Panc1 (cell line): ENCODE measurements around the gene CXCR1.

Source experiments
- SIN3A ChIP-seq: IDR thresholded peaks from 2 replicates; pipeline ENCODE4 v1.6.1; 2012; ENCODE audit warnings: low read depth, mild to moderate bottlenecking, low read length, moderate library complexity, borderline replicate concordance; ENCODE audit not compliant: insufficient read depth
- TF ChIP-seq, protein P1 (sequence below), 2 experiments: IDR thresholded peaks; 2 replicates each; pipeline ENCODE4 v1.6.1; 2011 to 2012; ENCODE audit warnings: low read depth in 2 of 2, control low read depth in 1 of 2, low read length in 1 of 2, mild to moderate bottlenecking in 1 of 2, moderate library complexity in 1 of 2; ENCODE audit not compliant: insufficient read depth in 1 of 2
- TF ChIP-seq, protein P2 (sequence below): fragments of 450-650 bp; IDR thresholded peaks from 2 replicates; pipeline ENCODE4 v1.5.1; 2017; ENCODE audit warnings: mild to moderate bottlenecking

DNA sequence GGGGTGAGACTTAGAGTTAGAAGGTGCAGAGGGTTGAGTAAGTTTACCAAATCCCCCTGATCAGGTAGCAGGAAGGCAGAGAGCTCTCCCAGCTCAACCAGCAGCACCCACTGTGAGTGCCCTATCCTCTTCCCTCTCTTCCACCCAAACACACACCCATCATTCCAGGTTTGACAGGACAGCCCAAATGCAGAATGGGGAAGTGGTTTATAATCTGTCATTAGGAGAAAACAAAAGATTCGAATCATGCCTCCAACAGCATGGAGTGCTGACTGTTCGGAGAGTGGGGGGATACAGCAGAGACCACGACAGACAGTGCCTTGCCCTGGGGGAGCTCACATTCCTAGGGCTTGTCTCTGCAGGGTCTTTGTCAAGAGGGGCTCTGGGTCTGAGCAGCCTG lies 29.2 kb downstream of the CXCR1 start:
- TF ChIP-seq, protein P1, sequence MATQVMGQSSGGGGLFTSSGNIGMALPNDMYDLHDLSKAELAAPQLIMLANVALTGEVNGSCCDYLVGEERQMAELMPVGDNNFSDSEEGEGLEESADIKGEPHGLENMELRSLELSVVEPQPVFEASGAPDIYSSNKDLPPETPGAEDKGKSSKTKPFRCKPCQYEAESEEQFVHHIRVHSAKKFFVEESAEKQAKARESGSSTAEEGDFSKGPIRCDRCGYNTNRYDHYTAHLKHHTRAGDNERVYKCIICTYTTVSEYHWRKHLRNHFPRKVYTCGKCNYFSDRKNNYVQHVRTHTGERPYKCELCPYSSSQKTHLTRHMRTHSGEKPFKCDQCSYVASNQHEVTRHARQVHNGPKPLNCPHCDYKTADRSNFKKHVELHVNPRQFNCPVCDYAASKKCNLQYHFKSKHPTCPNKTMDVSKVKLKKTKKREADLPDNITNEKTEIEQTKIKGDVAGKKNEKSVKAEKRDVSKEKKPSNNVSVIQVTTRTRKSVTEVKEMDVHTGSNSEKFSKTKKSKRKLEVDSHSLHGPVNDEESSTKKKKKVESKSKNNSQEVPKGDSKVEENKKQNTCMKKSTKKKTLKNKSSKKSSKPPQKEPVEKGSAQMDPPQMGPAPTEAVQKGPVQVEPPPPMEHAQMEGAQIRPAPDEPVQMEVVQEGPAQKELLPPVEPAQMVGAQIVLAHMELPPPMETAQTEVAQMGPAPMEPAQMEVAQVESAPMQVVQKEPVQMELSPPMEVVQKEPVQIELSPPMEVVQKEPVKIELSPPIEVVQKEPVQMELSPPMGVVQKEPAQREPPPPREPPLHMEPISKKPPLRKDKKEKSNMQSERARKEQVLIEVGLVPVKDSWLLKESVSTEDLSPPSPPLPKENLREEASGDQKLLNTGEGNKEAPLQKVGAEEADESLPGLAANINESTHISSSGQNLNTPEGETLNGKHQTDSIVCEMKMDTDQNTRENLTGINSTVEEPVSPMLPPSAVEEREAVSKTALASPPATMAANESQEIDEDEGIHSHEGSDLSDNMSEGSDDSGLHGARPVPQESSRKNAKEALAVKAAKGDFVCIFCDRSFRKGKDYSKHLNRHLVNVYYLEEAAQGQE (IDR thresholded peaks at IDR 0.05; ENCODE audit: insufficient read depth in 1 of 2, low read depth in 2 of 2, low read length in 1 of 2), result no peak
- TF ChIP-seq, protein P2, sequence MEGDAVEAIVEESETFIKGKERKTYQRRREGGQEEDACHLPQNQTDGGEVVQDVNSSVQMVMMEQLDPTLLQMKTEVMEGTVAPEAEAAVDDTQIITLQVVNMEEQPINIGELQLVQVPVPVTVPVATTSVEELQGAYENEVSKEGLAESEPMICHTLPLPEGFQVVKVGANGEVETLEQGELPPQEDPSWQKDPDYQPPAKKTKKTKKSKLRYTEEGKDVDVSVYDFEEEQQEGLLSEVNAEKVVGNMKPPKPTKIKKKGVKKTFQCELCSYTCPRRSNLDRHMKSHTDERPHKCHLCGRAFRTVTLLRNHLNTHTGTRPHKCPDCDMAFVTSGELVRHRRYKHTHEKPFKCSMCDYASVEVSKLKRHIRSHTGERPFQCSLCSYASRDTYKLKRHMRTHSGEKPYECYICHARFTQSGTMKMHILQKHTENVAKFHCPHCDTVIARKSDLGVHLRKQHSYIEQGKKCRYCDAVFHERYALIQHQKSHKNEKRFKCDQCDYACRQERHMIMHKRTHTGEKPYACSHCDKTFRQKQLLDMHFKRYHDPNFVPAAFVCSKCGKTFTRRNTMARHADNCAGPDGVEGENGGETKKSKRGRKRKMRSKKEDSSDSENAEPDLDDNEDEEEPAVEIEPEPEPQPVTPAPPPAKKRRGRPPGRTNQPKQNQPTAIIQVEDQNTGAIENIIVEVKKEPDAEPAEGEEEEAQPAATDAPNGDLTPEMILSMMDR, result no peak
- no peak for TF ChIP-seq SIN3A
